SU-DHL-6 (cell line): ENCODE results near the gene NELFB.

Experiments
- H2AFZ ChIP-seq: fragments of 200-600 bp; sonication (generic); 2 replicates; pipeline ENCODE4 v1.6.1; 2014; ENCODE audit warnings: low read depth, mild to moderate bottlenecking, moderate library complexity, mixed read lengths, antibody characterized with exemption, low read length; ENCODE audit not compliant: severe bottlenecking
- H3F3A ChIP-seq: fragments of 200-600 bp; shearing (Covaris generic); 2 replicates; pipeline ENCODE4 v1.6.0; 2016; ENCODE audit warnings: antibody characterized with exemption, mild to moderate bottlenecking; ENCODE audit not compliant: insufficient read depth
- H3K27ac ChIP-seq: fragments of 200-600 bp; sonication (generic); 2 replicates; pipeline ENCODE4 v1.5.1; 2016; ENCODE audit warnings: low read depth, mild to moderate bottlenecking, low read length, moderate library complexity, mixed read lengths
- H3K27me3 ChIP-seq: fragments of 200-600 bp; sonication (generic), shearing (Covaris generic); 2 replicates; pipeline ENCODE4 v1.6.0; 2014; ENCODE audit warnings: mild to moderate bottlenecking, low read length
- H3K36me3 ChIP-seq: fragments of 200-600 bp; sonication (generic); 2 replicates; pipeline ENCODE4 v1.6.1; 2014; ENCODE audit warnings: mild to moderate bottlenecking, low read length, mixed read lengths
- H3K4me2 ChIP-seq: fragments of 300-600, 200-600 bp; shearing (Covaris generic), sonication (generic); 2 replicates; pipeline ENCODE4 v1.6.0; 2014; ENCODE audit warnings: low read length, low read depth, mild to moderate bottlenecking; ENCODE audit not compliant: poor library complexity, severe bottlenecking
- H3K4me3 ChIP-seq: fragments of 200-600 bp; sonication (generic); 2 replicates; pipeline ENCODE4 v1.5.1; 2014; ENCODE audit warnings: antibody characterized with exemption, low read length, mild to moderate bottlenecking, mixed read lengths; ENCODE audit not compliant: insufficient read depth, poor library complexity, severe bottlenecking
- H3K79me2 ChIP-seq: fragments of 200-600 bp; sonication (generic); 2 replicates; pipeline ENCODE4 v1.6.1; 2014; ENCODE audit warnings: mild to moderate bottlenecking, low read length, moderate library complexity; ENCODE audit not compliant: insufficient read depth
- H3K9ac ChIP-seq: fragments of 200-600 bp; sonication (generic); 2 replicates; pipeline ENCODE4 v1.7.0; 2014; ENCODE audit warnings: mild to moderate bottlenecking, low read length
- H3K9me2 ChIP-seq: fragments of 200-600 bp; sonication (generic); replicated peaks from 2 replicates; pipeline ENCODE4 v1.6.1; 2014; ENCODE audit warnings: low read length; ENCODE audit not compliant: insufficient read depth
- H3K9me3 ChIP-seq: fragments of 200-600 bp; sonication (generic); 2 replicates; pipeline ENCODE4 v1.6.1; 2014; ENCODE audit warnings: low read length, mixed read lengths; ENCODE audit not compliant: insufficient read depth
- H4K20me1 ChIP-seq: fragments of 200-600 bp; sonication (generic); 2 replicates; pipeline ENCODE4 v1.6.1; 2014; ENCODE audit warnings: low read depth, mild to moderate bottlenecking, antibody characterized with exemption, low read length, moderate library complexity, mixed read lengths
- CTCF ChIP-seq: fragments of 200-600 bp; sonication (generic); IDR thresholded peaks from one replicate; pipeline ENCODE4 v1.5.1; 2017; ENCODE audit warnings: antibody characterized with exemption, mild to moderate bottlenecking, low read length, moderate library complexity; ENCODE audit not compliant: insufficient read depth, poor library complexity, severe bottlenecking
- EZH2phosphoT487 ChIP-seq: fragments of 200-600 bp; sonication (generic), shearing (Covaris generic); conservative IDR thresholded peaks from 2 replicates; pipeline ENCODE4 v1.6.1; 2018; ENCODE audit warnings: mild to moderate bottlenecking, antibody characterized with exemption, low read length, moderate library complexity, mixed read lengths

NELFB gene

GRCh38 chr9:137234055-137234697 is 21.0 kb upstream of the NELFB start:
- Histone ChIP-seq H3K4me2 (no peak overlapping the region), H3K27ac (no peak overlapping the region), H3K9me3 (no peaks in the 10 kb centered on the region), H3K9me2 (no peaks in the 10 kb centered on the region), H3K9ac (no peak overlapping the region), H3K4me3 (no peak overlapping the region), H2AFZ (no peak overlapping the region), H3K36me3 (no peaks in the 10 kb centered on the region), H3K79me2 (no peaks in the 10 kb centered on the region), H3K27me3 (no peaks in the 10 kb centered on the region), H4K20me1 (no peaks in the 10 kb centered on the region), H3F3A (no peaks in the 10 kb centered on the region)
- TF ChIP-seq CTCF (no peak), EZH2phosphoT487 (no peak)

- Histone ChIP-seq H3K4me2 (no peak overlapping the region), H3F3A (no peaks in the 10 kb centered on the region), H3K4me3 (no peak overlapping the region), H2AFZ (no peak overlapping the region), H3K36me3 (no peaks in the 10 kb centered on the region), H3K27ac (no peak overlapping the region), H4K20me1 (no peaks in the 10 kb centered on the region), H3K9me3 (no peaks in the 10 kb centered on the region), H3K9me2 (no peaks in the 10 kb centered on the region), H3K79me2 (no peaks in the 10 kb centered on the region; the same call in 1 of the 2 replicates), H3K9ac (no peak overlapping the region), H3K27me3 (no peaks in the 10 kb centered on the region)
- no peak for TF ChIP-seq CTCF
- TF ChIP-seq EZH2phosphoT487, result no peak
Measured at GRCh38 chr9:137234758-137235423, 20.2 kb upstream of the NELFB start.

- Histone ChIP-seq H3K27me3 (no peaks in the 10 kb centered on the region), H4K20me1 (no peaks in the 10 kb centered on the region), H3K4me2 (no peak overlapping the region), H3K27ac (no peak overlapping the region), H3K4me3 (no peak overlapping the region), H2AFZ (no peak overlapping the region), H3K9me3 (no peaks in the 10 kb centered on the region), H3K9ac (no peak overlapping the region), H3F3A (no peaks in the 10 kb centered on the region), H3K36me3 (no peaks in the 10 kb centered on the region), H3K9me2 (no peaks in the 10 kb centered on the region), H3K79me2 (no peaks in the 10 kb centered on the region; the same call in 1 of the 2 replicates)
- TF ChIP-seq CTCF (no peak), EZH2phosphoT487 (no peak)
Measured at GRCh38 chr9:137235424-137236237, 19.5 kb upstream of the NELFB start.
